ENCODE measurements around the gene SHC3.

SHC3 gene

DNA sequence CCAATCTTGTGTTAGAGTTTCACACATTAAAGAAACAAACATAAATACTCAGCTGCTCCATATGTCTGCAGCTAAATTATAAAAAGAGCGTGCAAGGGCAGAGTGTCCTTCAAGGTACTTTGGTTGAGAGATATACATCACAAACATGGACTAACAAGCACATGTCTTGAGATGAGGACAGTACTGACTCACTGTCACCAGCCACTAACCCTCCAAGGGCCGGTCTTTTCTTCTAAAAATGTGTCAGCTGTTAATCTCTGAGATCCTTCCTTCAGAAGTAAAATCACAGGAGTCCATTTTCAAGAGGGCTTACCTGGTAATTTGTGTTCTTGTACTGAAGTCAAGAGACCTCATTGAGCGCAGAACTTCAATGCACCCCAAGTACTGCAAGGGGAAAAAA lies 66.4 kb downstream of the SHC3 start:
- DNase-seq (ENCODE audit: extremely low read depth in 1 of 2, low read depth in 1 of 2) = no peak

DNA sequence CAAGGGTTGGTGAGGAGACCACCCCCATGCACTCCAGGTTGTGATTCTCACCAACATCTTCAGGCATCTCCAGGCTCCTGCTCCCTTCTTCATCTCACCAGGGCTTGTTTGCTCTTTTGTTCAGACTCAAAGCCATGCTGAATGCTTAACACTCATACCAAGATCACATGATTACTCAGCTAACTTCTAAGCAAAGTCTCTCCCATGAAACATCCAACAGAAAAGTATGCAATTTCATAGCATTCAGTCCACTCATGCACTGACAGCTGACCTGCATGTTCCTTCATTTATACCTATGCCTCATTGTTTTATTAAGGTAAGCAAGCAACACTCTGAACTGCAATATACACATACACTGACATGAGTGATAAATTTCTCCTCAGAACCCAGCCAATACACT lies 69.0 kb downstream of the SHC3 start:
- DNase-seq (ENCODE audit: extremely low read depth in 1 of 2, low read depth in 1 of 2) = no peak

DNA sequence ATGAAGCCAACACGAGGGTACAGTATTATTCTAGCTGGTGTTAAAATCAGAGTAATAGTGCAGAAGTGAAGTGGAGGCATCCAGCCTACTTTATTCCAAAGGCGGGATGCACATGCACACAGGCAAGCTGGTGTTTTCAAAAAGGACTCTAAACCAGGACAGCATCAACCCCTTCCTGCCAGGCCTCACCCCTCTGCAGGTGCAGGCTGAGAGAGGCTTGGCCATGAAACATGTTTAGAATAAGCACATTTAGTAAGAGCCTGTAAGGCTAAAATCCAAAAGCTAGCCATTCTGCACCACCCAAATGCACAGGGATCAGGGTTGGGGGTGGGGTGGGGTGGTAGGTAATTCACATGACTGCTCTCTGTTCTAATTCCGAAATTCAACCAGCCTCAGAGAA lies 71.2 kb downstream of the SHC3 start:
- DNase-seq (ENCODE audit: extremely low read depth in 1 of 2, low read depth in 1 of 2) = no peak

DNA sequence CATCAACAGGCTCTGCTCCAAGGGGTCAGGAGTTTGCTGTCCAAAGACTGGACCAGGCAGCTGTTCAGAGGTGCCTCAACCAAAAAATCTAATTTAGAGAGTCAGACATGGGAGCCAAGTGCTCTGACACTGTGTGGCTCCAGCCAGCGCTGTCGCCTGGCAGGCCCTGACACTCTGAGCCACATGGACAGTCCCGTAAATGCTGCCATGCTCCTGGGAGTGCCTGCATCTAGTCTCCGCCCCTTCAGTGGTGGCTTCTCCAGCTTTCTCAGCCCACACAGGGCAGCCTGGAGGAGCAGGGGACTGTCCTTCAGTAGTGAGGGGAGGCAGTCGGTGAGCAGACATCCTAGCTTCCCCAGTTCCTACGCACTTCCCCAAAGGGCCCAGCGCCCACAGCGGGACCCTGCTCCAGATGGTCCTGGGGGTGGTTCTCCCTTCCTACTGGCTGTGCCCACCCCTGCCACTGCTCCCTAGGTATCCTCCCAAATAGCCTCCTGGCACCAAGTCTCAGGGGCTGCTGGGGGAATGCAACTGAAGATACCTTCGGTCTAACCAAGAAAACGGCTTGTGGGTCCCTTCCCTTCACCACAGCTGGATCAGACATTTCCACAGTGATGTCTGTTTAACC lies 72.3 kb downstream of the SHC3 start:
- no peak for DNase-seq (ENCODE audit: extremely low read depth in 1 of 2, low read depth in 1 of 2)

DNA sequence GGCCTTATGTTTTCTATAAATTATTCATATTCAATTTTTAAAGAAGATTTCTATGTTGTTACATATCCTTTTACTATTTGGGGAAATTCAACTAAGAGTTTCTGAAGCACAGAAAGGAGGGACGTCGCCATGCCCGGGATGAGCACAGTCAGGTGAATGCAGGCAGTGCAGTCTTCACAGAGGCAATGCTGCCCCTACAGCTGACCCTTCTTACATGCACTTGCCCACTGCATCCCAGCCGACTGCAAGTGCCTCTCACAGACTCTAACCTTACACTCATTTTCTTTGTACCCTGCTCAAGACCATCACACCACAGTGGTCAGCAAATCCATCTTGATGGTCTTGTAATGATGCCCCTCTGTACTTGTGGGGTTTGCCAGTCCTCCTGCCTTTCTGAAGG lies 73.8 kb downstream of the SHC3 start:
- DNase-seq (ENCODE audit: extremely low read depth in 1 of 2, low read depth in 1 of 2) = no peak

DNA sequence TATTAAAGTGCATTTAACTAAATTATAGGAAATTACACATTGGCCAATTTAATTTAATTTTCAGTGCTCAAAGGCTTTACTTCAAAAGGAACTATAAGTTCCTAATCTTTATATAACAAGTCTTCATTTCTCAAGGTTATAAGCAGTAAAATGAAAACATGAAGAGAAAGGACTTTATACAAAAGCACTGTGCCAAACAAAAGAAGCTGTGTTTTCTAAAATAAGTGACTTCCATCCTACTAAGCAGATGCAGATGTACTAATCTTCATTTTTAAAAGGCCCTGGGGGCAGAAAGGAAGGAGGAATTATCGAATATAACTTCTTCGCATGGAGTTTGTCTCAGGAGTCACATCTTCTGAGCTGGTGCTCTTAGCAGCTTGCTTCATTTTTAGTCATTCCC lies 81.4 kb downstream of the SHC3 start:
- DNase-seq (ENCODE audit: extremely low read depth in 1 of 2, low read depth in 1 of 2) = no peak

DNA sequence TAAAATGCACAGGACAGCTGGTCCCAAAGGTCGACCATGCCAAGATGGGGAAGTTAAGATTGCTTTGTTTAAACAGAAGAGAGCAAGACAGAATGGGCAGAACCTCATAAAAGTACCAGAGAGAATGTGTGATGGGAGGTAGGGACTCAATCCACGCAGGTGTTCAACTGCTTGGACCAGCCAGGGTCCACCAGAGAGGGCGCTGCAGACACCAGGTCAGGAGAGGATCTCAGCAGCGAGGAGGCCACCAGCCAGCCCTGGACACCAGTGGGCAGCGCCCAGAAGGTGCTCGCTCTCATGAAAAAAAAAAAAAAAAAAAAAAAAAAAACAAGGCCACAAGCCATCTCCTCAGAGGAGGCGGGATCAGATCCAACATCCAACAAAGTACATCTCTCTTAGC lies 81.8 kb downstream of the SHC3 start:
- no peak for DNase-seq (ENCODE audit: extremely low read depth in 1 of 2, low read depth in 1 of 2)

DNA sequence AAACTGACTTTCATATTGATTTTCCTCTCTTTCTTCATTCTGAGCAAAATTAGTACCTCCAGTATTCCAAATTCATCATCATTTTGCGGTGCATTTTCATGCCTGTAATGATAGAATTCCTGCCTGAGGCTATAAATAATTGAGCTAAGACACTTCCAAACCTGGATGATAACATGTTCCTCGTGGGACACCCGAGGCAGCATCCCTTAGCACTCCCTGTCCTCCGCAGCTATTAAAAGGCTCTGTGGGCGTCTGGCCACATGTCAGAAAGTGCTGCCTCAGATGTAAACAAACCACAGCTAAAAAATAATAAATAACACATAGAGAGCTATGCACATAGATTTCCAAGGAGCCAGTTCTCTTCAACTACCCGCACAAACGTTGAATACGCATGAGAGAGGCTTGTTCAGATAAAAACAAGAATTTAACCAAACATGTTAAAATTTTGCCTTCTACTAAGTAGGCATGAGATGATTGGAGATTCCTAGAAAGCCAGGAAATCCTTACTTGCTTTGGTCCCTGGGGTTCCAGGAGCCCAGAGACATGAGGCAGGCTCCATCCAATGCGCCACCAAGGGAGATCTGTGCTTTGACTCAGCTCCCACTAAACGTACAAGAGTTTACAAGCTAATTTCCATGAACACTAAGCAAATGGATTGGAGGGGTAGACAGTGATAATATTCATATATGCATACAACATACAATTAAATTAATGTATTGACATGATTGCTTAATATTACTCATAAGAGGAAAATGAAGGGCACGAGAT lies 82.7 kb downstream of the SHC3 start:
- no peak for DNase-seq (ENCODE audit: extremely low read depth in 1 of 2, low read depth in 1 of 2)

DNA sequence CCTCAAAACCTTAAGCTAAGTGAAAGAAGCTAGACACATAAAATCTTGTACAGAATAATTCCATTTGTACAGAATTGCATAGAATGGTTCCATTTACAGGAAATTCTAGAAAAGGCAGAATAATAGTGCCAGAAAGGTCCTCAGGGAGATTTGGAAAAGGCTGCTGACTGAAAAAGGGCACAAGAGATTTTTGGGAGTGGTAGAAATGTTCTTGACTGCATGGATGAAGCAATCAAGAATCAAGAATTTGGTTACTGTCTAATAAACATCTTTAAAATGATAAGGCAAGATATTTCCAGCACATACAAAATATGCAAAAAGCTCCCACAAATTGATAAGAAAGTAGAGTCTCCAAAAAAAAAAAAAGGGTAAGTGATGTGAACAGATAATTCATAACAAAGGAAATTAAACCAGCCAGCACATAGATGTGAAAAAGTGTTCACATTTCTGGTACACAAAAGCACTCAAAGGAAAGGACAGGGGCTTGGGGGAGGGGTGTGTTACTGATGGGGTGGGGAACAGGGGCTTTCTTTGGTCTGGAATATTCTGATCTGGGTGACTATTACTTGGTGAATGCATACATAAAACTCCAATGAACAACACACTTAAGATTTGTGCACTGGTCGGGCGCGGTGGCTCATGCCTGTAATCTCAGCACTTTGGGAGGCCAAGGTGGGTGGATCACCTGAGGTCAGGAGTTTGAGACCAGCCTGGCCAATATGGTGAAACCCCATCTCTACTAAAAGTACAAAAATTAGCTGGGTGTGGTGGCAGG lies 85.2 kb downstream of the SHC3 start:
- no peak for DNase-seq (ENCODE audit: extremely low read depth in 1 of 2, low read depth in 1 of 2)

DNA sequence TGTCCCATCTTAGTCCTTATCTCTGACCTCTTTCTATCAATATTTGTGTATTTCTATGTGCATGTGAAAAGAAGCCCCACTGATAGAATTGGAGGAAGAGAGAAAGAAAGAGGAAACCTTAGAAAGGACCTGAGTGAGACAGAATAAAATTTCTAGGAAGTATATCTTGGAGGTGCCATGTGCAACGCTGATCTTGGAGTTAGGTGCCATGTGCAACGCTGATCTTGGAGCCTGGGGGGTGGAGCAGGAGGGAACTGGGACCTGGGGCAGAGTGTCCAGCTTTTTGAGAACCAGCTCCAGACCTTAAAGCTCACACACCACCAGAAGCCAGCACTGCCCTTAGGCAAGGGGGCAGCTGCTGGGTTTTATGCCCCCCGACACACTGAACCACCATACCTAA lies 89.4 kb downstream of the SHC3 start:
- no peak for DNase-seq (ENCODE audit: extremely low read depth in 1 of 2, low read depth in 1 of 2)

DNA sequence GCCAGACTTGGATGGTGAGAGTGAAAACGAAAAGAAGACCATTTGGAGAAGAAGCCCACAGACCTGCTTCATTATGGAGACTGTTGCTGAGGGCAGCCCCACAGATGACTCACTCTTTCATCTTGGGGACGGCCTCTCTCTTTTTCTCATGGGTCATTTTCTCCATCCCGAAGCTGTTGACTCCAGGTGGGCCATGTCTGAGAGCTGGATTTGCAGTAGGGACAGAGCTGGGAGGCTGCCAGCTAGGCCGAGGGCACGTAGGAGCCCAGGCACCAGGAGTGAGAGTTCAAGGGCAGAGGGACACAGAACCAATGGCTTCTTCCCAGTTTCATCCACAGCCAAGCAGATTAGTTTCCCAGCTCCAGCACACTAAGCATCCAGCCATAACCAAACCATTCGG lies 95.0 kb downstream of the SHC3 start:
- no peak for DNase-seq (ENCODE audit: extremely low read depth in 1 of 2, low read depth in 1 of 2)

DNA sequence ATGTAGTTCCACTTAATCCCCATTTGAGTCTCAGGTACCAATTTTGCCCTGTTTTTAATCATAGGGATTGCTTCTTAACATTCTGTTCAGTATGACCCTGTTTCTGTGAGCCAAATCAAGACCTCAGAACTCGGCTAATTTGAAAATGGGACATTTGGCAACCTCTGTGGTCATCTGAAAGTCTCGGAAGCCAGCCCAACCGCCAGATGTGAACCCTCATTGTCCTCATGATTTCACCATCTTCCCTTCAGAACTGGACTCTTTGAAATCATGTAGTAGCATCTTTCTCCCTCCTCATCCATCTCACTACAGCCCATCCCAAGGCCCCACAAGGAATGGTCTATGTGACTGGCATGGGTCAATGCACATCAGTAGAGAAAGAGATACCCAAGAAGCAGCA lies 98.4 kb downstream of the SHC3 start:
- no peak for DNase-seq (ENCODE audit: extremely low read depth in 1 of 2, low read depth in 1 of 2)

DNA sequence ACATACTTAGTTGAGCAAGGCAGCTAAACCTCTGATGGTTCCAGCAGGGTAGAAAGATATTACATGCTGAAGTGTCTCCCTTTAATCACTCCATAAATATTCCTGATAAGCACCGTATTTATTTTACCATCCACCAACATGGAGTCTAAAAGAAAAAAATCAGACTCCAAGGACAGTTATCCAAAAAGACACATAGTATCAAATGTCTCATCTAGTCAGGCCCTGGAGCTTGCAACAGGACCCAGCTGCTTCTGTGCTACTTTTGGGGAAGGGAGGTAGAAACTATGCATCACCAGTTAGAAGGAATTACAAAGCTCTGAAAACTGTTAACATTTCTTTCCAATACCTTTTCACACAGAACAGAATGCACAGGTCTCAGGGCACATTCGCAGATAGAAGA lies 99.2 kb downstream of the SHC3 start:
- no peak for DNase-seq (ENCODE audit: extremely low read depth in 1 of 2, low read depth in 1 of 2)

DNA sequence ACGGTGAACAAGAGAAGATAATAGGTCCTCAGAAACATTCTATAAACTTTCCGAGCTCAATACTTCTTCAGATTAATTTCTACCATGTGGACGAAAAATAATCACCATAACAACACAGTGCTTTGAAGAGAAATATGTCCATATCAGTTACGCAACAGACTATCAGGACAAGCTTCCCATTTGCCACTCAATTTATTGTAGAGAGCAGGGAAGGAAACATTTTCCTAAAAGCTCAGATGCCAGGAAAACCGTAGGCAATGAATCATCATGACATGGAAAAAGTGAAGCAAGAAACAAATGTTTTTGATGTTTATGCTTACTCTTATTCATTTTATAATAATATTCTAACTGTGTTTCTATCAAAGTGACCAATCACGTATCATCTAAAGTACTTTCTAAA lies 99.8 kb downstream of the SHC3 start:
- DNase-seq (ENCODE audit: extremely low read depth in 1 of 2, low read depth in 1 of 2) = no peak

DNA sequence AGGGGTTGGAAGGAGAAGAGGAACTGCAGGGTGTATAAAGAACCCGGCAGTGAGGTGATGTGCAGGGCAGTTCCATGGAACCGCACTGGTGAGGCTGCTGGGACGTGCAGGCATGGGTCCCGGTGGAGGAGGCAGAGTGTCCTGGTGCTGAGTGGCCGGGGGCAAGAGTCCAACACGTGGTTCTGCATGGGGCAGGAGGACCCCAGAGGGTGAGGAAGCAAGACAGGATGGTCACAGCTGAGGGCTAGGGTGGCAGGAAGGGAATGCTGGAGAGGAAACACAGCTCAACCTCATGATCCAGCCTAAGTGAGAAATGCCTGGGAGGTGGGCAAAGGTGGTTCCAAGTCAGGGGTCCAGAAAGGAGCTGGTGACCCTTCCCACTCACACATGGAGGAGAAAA lies 100.2 kb downstream of the SHC3 start:
- DNase-seq (ENCODE audit: extremely low read depth in 1 of 2, low read depth in 1 of 2) = no peak

DNA sequence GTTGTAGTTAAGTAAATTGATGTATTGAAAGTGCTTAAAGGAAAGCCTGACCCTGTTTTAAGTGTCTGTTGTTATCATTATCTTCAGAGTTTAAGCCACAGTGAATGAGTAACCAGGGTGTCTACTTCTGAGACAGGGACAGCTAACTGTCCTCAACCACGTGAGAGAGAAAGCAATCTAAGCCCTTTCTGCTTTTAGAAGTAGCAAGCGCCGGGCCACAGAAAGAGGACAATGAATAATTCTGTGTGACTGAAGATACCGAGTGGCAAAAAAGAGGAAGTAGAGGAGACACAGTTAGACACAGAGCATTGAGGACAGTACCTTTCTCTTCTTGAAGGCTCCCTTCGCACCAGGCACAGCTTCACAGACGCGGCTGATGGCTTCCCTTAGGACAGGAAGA lies 101.1 kb downstream of the SHC3 start:
- no peak for DNase-seq (ENCODE audit: extremely low read depth in 1 of 2, low read depth in 1 of 2)

DNA sequence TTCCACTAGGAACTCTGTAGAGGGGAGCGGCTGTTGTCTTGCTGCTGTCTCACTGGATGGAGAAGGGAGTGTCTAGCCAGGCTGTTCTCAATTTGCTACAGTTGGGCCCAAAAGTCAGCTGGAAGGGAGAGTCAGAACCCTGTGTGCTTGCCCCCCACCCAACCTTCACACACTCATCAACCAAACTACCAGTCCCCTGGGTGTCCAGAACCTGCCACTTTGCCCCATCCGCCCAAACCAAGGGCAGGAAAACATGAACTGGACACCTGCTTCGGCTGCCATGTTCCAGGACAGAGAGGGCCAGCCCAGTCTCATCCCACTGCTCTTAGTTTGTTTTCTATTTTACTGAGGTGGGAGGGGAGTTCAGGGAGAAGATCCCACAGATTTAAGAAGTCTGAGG lies 105.2 kb downstream of the SHC3 start:
- no peak for DNase-seq (ENCODE audit: extremely low read depth in 1 of 2, low read depth in 1 of 2)

DNA sequence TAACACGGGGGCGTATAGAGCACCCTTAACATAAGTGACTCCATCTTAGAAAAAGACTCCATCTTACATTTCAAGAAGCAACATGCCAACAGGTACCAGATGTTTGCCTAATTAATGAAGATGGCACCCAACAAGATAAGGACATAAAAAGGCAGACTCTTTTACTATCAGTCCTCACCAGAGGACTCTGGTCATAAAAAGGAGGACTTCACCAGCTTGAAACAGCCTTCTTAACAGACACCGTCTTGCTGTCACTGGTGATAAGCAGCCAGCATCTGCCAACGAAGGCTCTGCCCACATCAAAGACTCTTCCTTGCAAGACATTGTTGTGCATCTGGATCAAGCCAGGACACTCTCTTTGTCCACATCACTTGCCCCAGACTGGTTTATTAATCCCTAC lies 107.0 kb downstream of the SHC3 start:
- no peak for DNase-seq (ENCODE audit: extremely low read depth in 1 of 2, low read depth in 1 of 2)

DNA sequence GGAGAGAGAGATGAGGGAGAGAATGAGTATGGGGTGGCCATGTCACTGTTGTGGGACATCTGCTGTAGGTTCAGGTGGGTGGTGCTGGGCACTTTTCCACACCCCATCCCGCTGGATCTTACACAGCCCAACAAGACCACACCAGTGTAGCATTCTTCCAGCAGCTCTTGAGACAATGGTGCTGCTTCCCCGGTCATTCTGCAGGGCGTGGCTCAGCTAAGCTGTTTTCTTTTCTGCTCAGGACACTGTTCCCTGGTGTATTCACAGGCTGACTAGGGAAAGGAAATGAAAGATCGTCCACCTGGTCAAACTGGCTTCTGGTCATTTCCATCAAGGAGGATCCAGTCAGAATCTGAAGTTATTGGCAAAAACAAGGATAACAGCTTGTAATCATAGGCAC lies 111.8 kb downstream of the SHC3 start:
- no peak for DNase-seq (ENCODE audit: extremely low read depth in 1 of 2, low read depth in 1 of 2)

DNA sequence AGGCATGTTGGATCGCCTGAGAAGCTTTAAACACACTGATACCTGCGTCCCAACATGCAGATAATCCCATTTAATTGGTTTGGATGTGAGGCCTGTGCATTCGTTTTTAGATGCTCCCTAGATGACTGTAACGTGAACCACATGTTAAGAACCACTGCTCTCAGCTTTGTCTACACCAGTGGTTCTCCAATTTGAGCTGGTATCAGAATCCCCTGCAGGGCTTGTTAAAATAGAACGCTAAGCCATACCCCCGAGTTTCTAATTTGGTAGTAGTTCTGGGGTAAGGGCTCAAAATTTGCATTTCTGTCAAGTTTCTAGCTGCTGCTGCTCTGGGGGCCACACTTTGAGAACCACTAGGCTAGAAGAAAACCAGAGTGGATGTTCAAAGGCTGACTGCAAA lies 112.7 kb downstream of the SHC3 start:
- DNase-seq (ENCODE audit: extremely low read depth in 1 of 2, low read depth in 1 of 2) = no peak

DNA sequence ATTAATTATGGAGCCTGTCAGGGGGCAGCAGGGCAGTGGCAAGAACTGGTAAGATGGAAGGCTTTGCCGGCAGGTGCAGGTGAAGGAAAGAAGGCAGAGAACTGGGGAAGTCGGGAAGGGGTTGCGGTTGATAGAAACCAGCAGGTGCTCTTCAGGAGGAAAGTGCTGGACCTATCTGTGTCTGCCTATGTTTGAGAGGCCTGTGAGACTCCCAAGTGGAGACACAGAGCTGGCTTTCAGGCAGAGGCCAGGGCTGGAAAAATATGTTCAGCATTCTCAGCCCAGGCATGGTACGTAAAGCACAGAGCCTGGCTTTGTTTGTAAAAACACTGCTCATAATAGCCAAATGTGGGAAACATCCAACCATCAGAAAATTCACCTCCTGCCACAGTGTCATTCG lies 117.8 kb downstream of the SHC3 start:
- no peak for DNase-seq (ENCODE audit: extremely low read depth in 1 of 2, low read depth in 1 of 2)

DNA sequence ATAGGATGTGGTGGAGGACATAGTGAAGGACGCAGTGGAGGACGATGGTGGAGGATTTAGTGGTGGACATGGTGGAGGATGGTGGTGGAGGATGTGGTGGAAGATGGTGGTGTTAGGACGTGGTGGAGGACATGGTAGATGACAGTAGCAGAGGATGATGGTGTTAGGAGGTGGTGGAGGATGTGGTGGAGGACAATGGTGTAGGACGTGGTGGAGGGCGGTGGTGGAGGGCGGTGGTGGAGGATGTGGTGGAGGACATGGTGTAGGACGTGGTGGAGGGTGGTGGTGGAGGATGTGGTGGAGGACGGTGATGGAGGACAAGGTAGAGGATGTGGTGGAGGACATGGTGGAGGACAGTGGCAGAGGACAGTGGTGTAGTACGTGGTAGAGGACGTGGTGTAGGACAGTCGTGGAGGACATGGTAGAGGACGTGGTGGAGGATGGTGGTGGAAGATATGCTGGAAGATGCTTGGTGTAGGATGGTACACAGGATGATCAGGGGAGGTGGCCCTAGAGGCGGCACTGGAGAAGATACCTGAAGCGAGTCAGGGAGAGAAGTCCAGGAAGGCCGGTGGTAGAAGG lies 118.6 kb downstream of the SHC3 start:
- no peak for DNase-seq (ENCODE audit: extremely low read depth in 1 of 2, low read depth in 1 of 2)
